Hindlimb muscle (tissue), 1 donor: Measurements from ENCODE around the gene NCAPD3. TPM values are rescaled to one million over a fixed set of nuclear protein-coding genes. Genes with fewer than 3 reads are reported as not detected.
"Not testable (repeated sequence)": the region's sequence is repeated elsewhere in the genome, so short reads cannot be mapped to it uniquely, and the experiment has no call there.

Experiments used
- DNase-seq: peaks from one replicate; pipeline ENCODE4 v3.0.0-alpha.2; 2013
- polyA plus RNA-seq: library from polyadenylated mRNA; unstranded; fragments of 120-200 nt; gene quantifications from one replicate; pipeline ENCODE4 v1.2.1, GENCODE V29; 2013; ENCODE audit not compliant: insufficient read length

The NCAPD3 gene
- polyA plus RNA-seq, 1 donor: 13.9 TPM

DNA sequence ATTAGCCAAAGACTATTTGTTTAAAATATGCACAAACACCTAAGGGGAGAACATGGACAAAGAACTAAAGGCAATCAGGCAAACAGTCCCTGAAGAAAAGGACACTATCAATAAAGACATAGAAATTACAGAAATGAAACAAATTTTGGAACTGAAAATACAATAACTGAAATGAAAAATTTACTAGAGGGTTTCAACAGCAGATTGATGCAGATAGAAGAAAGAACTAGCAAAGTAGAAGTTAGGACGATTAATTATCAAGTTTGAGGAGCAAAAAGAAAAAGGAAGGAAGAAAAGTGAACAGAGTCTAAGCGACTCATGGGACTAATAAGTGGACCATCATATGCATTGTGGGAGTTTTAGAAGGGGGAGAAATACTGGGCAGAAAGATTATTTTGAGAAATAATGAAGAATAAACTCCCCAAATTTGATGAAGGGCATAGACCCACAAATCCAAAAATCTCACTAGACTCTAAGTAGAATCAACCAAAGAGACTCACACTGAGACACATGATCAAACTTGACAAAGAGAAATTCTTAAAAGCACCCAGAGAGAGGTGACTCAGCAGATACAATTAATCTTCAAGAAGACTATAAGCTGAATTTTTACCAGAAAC lies 92.0 kb downstream of the NCAPD3 start:
- DNase-seq: no peak

DNA sequence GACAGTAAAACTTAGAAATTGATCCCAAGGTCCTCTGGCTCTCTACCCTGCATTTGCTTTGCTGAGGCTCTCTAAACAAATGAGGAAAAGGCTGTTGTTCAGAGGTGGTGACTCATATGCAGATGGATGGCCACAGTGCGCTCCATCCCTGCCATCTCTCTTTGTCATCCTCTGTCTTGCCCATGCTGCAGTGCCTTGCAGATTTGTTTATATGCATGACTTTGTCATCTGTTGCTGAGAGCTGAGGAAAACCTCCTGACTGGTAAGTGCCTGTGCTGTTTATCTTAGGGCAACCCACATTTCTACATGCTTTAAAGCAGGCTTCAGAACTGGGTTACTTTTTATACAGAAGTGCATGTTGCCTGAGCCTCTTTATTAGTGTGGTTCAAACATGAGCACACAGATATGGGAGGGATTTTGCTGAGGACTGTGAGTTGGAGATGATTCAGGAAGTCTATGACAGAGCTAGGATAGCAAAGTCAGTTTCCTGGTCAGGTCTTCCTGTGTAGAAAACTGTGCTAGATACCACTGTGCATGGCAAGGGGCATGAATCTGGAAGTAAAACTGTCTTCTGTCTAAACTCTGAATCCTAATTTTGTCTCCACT lies 97.4 kb downstream of the NCAPD3 start:
- no peak for DNase-seq

GRCh38 chr11:134125507-134125906 lies 98.3 kb downstream of the NCAPD3 start:
- no peak for DNase-seq

GRCh38 chr11:134124660-134125451 lies 98.9 kb downstream of the NCAPD3 start:
- peak; percentile 50 for DNase-seq

- peak; percentile 80 for DNase-seq
Observed at GRCh38 chr11:134120921-134121526, 102.7 kb downstream of the NCAPD3 start.

DNA sequence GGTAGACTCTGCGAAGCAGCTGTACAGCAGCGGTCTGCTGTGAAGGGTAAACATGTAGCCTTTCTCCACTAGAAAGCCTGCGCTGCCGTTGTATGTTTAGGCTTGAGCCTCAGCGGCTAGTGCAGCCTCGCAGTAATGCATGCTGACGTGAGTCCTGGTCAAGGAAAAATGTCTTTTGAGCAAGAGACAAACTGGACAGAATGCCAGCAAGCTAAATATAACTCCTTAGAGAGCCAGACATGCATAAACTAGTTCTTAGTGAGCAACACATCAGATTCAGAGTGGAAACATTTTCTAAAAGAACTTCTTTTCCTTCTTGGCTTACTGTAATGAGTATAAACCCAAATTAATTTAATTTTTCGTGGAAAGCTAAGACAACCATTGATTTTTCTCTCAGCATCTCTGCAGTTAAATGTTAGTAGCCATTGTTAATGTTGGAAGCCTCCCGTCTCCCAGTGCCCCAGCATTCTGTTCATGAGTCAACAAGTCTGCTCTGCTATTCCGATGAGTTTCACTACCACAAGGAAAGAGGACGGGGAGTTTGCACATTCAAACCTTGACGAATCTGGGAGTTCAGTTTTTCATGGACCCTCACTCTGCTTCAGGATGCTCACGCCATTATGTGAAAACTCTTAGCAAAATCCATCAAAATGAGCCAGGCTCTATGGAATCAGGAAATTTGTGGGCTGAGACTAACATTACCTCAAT lies 103.5 kb downstream of the NCAPD3 start:
- DNase-seq: peak; percentile 91

- DNase-seq: no peak
Observed at GRCh38 chr11:134119094-134119493, 104.7 kb downstream of the NCAPD3 start.

DNA sequence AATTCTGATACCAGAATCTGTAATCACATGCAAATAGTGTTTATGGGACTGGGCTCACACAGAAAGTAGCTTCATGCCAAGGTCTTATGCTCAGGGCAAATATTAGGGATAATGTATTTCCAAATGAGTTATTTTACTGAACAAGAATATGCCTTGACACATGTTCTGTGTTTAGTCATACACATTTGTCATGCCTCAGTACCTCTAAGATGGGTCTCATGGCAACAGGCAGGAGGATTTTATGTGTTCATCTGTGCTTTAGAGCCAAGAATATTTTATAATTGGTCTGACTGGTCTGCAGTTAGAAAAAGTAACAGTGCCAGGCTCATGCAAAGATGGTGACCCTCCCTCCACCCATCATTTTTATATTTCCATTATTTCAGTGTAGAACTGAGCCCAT lies 105.8 kb downstream of the NCAPD3 start:
- DNase-seq: no peak

- no peak for DNase-seq
Observed at GRCh38 chr11:134116210-134116609, 107.6 kb downstream of the NCAPD3 start.

- not testable (repeated sequence) for DNase-seq
Observed at GRCh38 chr11:134113787-134114186, 110.0 kb downstream of the NCAPD3 start.

DNA sequence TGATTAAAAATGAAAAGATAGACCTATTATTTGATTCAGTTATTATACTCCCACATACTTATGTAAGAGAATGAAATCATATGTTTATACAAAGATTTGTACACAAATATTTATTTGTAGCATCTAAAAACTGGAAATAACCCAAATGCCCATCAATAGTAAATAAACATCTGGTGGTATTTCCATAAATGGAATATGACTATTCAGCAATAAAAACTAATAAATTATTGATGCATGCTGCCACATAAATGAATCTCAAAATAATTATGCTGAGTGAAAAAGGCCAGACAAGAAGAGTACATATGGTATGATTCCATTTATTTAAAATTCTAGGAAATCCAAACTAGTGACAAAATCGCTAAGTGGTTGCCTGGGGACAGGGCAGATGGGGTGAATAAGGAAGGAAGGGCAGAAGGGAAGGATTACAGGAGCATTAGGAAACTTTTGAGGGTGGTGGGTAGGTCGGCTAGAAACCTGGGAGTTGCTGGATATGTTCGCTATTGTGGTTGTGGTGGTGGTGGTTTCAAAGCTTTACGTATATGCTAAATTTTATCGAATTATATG lies 113.4 kb downstream of the NCAPD3 start:
- DNase-seq: no peak

Other genes with a start within 250 kb of the NCAPD3 start
- gene JAM3, start 154.9 kb downstream of the NCAPD3 start, polyA plus RNA-seq: 121 TPM
- gene VPS26B, start 704 bp upstream of the NCAPD3 start, polyA plus RNA-seq: 29.0 TPM
- 31.9 TPM for gene THYN1, start 29.4 kb upstream of the NCAPD3 start, polyA plus RNA-seq
- gene ACAD8, start 29.6 kb upstream of the NCAPD3 start, polyA plus RNA-seq: 22.1 TPM
- gene GLB1L3, start 52.4 kb upstream of the NCAPD3 start, polyA plus RNA-seq: 0.10 TPM
- 0.28 TPM for gene GLB1L2, start 108.0 kb upstream of the NCAPD3 start, polyA plus RNA-seq
- gene B3GAT1, start 188.3 kb upstream of the NCAPD3 start, polyA plus RNA-seq: 0.10 TPM